Measurements from ENCODE around the gene MCTP1. TPM values are rescaled to one million over a fixed set of nuclear protein-coding genes. Genes with fewer than 3 reads are reported as not detected.
A peak's percentile ranks its signal among the peaks of the same experiment; 100 is the strongest.
"Not testable (repeated sequence)": the region's sequence is repeated elsewhere in the genome, so short reads cannot be mapped to it uniquely, and the experiment has no call there.

MCTP1 gene
- total RNA-seq, 1 experiment from 2014 or later: 13.3 TPM

DNA sequence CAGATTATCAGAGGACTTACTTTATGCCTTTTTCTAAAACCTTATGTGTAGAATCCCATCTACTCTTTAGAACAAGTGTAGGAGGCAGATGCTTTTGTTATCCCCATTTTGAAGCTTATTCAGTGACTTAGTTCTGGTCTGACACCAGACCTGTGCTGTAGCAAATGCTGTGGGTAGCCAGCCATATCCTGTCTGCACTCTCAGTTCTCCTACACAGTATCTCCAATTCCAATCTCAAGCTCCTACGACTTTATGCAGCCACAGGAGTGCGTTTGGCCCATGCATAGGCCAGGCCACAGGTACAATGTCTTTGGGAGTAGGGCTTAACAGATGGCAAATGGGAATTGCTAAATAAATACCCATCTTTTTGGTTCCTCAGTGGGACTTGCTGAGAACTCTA is 292.6 kb downstream of the MCTP1 start:
- Histone ChIP-seq H3K9me3 (replicated peaks) (no peaks in the 10 kb centered on the region), H3K4me1 (replicated peaks) (no peaks in the 10 kb centered on the region), H3K27me3 (replicated peaks) (no peaks in the 10 kb centered on the region), H3K36me3 (no peaks in the 10 kb centered on the region), H3K27ac (no peak overlapping the region), H3K4me3 (no peak overlapping the region)
- no peak for DNase-seq (ENCODE audit: low read depth in 1 of 2, low spot score in 2 of 2)

DNA sequence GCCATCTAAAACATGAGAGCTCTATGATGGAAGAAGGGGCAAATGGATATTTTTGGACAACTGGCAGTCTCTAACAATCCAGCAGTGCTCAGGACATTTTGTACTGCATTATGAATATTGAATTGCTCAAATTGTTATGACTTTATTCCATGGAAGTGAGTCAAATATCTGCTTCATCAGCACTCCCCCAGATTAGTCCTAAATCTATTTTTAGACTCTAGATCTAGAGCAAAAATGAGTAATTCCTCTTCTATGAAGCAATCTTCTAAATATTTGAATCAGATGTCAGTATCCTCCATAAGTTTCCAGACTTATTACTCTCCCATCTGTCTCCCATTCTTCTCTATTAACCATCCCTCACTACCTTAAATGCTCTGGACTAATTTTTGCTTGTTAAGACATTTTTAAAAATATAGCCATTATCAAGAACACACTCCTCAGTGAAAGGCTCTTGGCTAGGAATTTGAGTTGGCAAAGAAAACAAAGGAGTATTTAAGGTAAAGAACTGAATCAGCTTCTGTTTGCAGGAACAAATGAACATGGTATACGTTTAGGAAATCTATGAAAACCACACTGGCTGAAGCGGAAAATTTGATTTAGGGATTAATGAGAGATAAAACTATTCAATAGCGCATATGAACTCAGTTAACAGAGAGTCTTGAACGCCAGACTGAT is 300.9 kb downstream of the MCTP1 start:
- Histone ChIP-seq H3K4me3 (no peak overlapping the region), H3K9me3 (replicated peaks) (no peaks in the 10 kb centered on the region), H3K27ac (no peak overlapping the region), H3K4me1 (replicated peaks) (peaks cover 8% of the 10 kb centered on the region; the same call in 1 of the 2 replicates), H3K36me3 (no peaks in the 10 kb centered on the region), H3K27me3 (replicated peaks) (no peaks in the 10 kb centered on the region)
- no peak for DNase-seq (ENCODE audit: low read depth in 1 of 2, low spot score in 2 of 2)

DNA sequence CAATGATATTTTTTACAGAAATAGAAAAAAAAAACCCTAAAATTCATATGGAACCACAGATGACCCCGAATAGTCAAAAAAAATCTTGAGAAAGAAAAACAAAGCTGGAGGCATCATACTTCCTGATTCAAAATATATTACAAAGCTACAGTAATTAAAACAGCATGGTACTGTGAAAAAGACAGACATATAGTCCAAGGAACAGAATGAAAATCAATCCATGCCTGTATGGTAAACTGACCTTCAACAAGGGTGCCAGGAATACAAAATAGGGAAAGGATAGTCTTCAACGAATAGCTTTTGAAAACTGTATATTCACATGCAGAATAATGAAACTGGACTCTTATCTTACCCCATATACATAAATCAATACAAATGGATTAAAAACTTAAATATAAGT is 307.5 kb downstream of the MCTP1 start:
- H3K27ac ChIP-seq: no peak overlapping the region
- no peaks in the 10 kb centered on the region for H3K36me3 ChIP-seq
- no peak overlapping the region for H3K4me3 ChIP-seq
- H3K27me3 ChIP-seq (replicated peaks): no peaks in the 10 kb centered on the region
- no peaks in the 10 kb centered on the region for H3K4me1 ChIP-seq (replicated peaks)
- DNase-seq (ENCODE audit: low read depth in 1 of 2, low spot score in 2 of 2): no peak
- H3K9me3 ChIP-seq (replicated peaks): peaks cover 5% of the 10 kb centered on the region; the same call in 1 of the 2 replicates

DNA sequence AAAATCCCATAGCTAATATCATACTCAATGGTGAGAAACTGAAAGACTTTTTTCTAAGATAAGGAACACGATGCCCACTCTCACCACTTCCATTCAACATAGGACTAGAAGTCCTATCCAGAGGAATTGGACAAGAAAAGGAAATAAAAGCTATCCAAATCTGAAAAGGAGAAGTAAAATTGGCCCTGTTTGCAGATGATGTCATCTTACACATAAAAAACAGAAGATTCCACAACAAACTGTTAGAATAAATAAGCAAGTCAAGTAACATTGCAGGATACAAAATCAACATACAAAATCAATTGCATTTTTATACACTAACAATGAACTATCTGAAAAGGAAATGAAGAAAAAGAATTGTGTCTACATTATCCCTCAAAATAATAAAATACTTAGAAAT is 308.0 kb downstream of the MCTP1 start:
- Histone ChIP-seq H3K9me3 (replicated peaks) (peaks cover 5% of the 10 kb centered on the region; the same call in 1 of the 2 replicates), H3K27ac (no peak overlapping the region), H3K4me3 (no peak overlapping the region), H3K36me3 (no peaks in the 10 kb centered on the region), H3K4me1 (replicated peaks) (no peaks in the 10 kb centered on the region), H3K27me3 (replicated peaks) (no peaks in the 10 kb centered on the region)
- no peak for DNase-seq (ENCODE audit: low read depth in 1 of 2, low spot score in 2 of 2)

DNA sequence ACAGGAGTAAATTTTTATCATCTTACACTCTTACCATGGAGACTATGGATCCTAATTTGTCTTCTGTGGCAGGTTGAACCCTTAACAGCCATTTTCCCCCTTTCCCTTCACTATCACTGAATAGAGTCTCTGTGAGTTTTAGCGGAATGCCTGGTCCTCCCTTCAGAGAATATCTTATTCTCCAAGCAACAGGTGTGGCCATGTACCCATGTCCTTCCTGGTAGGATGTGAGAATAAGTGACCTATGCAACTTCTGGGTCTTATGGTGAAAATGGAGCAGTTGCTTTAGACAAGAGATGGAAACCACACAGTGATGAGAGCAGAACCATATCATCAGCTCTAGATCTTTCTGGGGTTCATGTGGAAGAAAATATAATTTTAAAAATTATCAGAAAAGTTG is 312.6 kb downstream of the MCTP1 start:
- H3K4me3 ChIP-seq: no peak overlapping the region
- no peaks in the 10 kb centered on the region; the same call in 1 of the 2 replicates for H3K4me1 ChIP-seq (replicated peaks)
- DNase-seq (ENCODE audit: low read depth in 1 of 2, low spot score in 2 of 2): no peak
- H3K27ac ChIP-seq: no peak overlapping the region
- no peaks in the 10 kb centered on the region for H3K36me3 ChIP-seq
- H3K27me3 ChIP-seq (replicated peaks): no peaks in the 10 kb centered on the region
- no peaks in the 10 kb centered on the region; the same call in 1 of the 2 replicates for H3K9me3 ChIP-seq (replicated peaks)

DNA sequence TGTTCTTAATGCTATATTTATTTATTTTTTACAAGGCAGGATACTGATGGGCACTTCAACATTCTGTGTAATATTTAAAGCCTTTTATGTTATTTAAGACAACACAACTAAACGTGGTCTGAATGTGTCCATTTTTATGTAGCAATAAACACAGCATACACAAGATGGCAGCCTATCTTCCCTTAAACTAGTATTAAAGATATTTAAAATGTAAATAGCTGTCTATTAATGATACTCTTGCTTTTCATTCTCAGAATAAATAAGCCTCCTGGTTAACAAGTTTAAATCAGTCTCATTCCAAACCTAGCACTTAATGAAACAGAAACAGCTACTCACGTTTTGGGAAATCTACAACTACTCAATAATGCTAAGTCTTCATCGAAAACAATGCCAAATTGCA is 315.7 kb downstream of the MCTP1 start:
- peak in 1 of 2 experiments; percentile 46 for DNase-seq (ENCODE audit: low read depth in 1 of 2, low spot score in 2 of 2)
- Histone ChIP-seq H3K27ac (no peak overlapping the region), H3K36me3 (no peaks in the 10 kb centered on the region), H3K4me1 (replicated peaks) (no peaks in the 10 kb centered on the region; the same call in 1 of the 2 replicates), H3K27me3 (replicated peaks) (no peaks in the 10 kb centered on the region), H3K9me3 (replicated peaks) (no peaks in the 10 kb centered on the region), H3K4me3 (no peak overlapping the region)

DNA sequence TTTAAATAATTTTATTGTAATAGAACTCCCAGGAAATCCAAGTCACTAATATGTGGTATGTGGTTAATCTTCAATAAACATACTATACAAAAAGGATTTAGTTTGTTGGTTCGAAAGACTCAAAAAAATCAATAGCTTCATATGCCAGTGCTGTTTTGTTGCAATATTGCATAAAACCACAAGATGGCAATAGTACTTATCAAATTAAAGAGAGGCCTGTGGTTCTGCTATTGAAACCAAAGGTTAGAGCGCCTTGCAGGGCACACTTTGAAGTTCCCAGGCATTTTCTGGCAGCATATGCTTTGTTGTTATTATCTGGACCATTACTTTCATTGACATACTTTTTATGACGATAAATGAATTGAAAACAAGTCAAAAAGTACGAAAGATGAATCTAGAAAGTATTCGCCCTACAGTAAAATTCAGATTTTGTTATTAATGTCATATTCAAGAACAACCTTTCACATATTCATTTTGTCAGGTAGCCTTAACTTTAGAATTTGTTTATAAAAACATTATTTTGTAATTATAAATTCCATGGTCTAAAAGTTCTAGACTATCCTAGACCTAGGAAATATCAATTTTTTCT is 316.3 kb downstream of the MCTP1 start:
- Histone ChIP-seq H3K4me1 (replicated peaks) (no peaks in the 10 kb centered on the region; the same call in 1 of the 2 replicates), H3K4me3 (no peak overlapping the region), H3K27ac (no peak overlapping the region), H3K27me3 (replicated peaks) (no peaks in the 10 kb centered on the region), H3K36me3 (no peaks in the 10 kb centered on the region), H3K9me3 (replicated peaks) (no peaks in the 10 kb centered on the region)
- DNase-seq (ENCODE audit: low read depth in 1 of 2, low spot score in 2 of 2): peak; percentile 40 to 81

DNA sequence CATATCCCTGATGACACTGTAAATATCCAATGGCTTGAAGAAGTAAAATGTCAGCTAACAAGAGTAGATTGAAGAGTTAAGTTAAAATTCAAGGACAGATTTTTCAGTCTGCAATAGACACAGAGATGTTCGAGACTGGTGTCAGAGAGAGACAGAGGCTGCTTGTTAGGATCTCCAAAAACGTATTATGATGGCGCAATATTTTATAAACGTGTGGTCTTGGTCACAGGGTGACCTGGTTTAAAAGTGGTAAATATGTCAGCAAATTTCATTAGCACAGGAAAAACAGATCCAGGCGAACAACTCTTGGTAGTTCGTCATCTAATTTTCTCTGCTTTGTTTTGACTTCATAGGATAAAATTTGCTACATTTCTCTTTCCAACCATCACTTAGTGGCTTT is 317.4 kb downstream of the MCTP1 start:
- H3K9me3 ChIP-seq (replicated peaks): no peaks in the 10 kb centered on the region
- H3K4me3 ChIP-seq: no peak overlapping the region
- no peak overlapping the region for H3K27ac ChIP-seq
- H3K27me3 ChIP-seq (replicated peaks): no peaks in the 10 kb centered on the region
- H3K36me3 ChIP-seq: no peaks in the 10 kb centered on the region
- no peak for DNase-seq (ENCODE audit: low read depth in 1 of 2, low spot score in 2 of 2)
- no peaks in the 10 kb centered on the region; the same call in 1 of the 2 replicates for H3K4me1 ChIP-seq (replicated peaks)

DNA sequence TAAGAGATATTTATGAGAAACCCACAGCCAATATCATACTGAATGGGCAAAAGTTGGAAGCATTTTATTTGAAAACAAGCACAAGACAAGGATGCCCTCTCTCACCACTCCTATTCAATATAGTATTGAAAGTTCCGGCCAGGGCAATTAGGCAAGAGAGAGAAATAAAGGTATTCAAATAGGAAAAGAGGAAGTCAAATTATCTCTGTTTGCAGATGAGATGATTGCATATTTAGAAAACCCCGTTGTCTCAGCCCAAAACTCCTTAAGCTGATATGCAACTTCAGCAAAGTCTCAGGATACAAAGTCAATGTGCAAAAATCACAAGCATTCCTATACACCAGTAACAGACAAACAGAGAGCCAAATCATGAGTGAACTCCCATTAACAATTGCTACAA is 325.6 kb downstream of the MCTP1 start:
- H3K36me3 ChIP-seq; H3K27ac ChIP-seq; H3K4me3 ChIP-seq; H3K4me1 ChIP-seq (replicated peaks); H3K27me3 ChIP-seq (replicated peaks); DNase-seq (ENCODE audit: low read depth in 1 of 2, low spot score in 2 of 2); H3K9me3 ChIP-seq (replicated peaks): not testable (repeated sequence)

DNA sequence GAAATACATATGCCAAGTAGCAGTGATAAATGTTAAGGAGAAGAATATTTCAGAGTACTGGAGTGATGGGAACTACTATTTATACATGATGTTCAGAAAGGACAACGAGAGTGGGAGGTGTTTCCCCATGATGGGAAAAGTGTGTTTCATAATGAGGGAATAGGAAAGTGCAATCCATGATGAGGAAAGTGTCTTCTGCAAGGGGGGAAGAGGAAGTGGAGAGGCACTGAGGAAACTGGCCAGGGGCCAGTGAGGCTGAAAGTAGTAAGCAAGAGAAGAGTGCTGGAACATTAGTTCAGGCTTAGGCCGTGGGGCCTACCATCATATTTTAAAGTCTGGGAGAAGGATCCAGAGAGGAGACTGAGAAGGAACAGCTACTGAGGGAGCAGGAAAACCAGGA is 339.2 kb downstream of the MCTP1 start:
- no peaks in the 10 kb centered on the region for H3K36me3 ChIP-seq
- no peaks in the 10 kb centered on the region for H3K27me3 ChIP-seq (replicated peaks)
- H3K9me3 ChIP-seq (replicated peaks): no peaks in the 10 kb centered on the region
- H3K4me3 ChIP-seq: no peak overlapping the region
- no peak overlapping the region for H3K27ac ChIP-seq
- DNase-seq (ENCODE audit: low read depth in 1 of 2, low spot score in 2 of 2): no peak
- H3K4me1 ChIP-seq (replicated peaks): no peaks in the 10 kb centered on the region

DNA sequence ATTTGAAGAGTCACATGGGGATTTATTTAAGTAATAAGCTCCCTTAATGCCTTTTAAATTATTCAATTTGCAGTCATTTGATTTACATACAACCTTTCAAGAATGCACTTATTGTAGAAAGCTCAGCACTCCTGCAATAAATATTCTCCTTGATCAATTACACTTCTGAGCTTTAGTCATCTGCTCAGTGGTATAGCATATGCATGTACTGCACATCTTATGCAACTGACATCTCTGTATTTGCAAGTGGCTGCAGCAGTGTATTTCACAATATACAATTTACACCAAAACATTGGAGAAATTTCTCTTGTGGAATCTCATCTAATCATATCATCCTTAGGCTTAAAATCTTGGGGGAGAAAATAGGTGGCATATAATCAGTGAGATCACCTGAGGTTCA is 340.7 kb downstream of the MCTP1 start:
- Histone ChIP-seq H3K27me3 (replicated peaks) (no peaks in the 10 kb centered on the region), H3K27ac (no peak overlapping the region), H3K4me3 (no peak overlapping the region), H3K9me3 (replicated peaks) (no peaks in the 10 kb centered on the region), H3K4me1 (replicated peaks) (no peaks in the 10 kb centered on the region), H3K36me3 (no peaks in the 10 kb centered on the region)
- no peak for DNase-seq (ENCODE audit: low read depth in 1 of 2, low spot score in 2 of 2)

DNA sequence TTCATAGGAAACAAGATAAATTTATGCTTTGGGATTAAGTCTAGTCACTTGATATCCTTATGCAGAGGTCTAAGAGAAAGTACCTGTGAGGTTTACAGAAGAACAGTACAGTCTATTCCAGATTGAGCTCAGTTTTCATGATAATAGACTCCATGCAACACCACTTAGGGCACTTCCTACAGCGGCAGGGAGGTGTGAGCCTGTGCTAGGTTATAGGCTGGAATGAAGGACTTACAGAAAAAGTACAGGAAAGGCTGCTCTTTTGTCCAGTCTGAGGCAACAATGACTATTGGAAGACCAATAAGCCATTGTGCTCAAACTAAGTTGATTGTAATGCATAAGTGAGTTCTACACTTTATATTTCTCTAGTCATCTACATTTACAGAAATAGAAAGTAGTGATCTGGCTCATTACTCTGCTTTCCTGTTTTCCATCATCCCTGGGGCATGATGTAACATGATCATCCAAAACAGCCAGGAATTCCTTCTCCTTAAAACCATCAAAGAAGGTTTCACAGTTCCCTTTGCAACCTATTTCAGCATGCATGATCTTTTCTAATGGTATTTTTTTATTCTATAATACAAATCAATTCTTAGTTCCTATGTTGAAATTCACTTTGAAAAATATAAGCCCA is 343.7 kb downstream of the MCTP1 start:
- H3K27ac ChIP-seq: no peak overlapping the region
- no peaks in the 10 kb centered on the region for H3K9me3 ChIP-seq (replicated peaks)
- H3K27me3 ChIP-seq (replicated peaks): no peaks in the 10 kb centered on the region
- H3K36me3 ChIP-seq: no peaks in the 10 kb centered on the region
- H3K4me3 ChIP-seq: no peak overlapping the region
- no peak for DNase-seq (ENCODE audit: low read depth in 1 of 2, low spot score in 2 of 2)
- H3K4me1 ChIP-seq (replicated peaks): no peaks in the 10 kb centered on the region

DNA sequence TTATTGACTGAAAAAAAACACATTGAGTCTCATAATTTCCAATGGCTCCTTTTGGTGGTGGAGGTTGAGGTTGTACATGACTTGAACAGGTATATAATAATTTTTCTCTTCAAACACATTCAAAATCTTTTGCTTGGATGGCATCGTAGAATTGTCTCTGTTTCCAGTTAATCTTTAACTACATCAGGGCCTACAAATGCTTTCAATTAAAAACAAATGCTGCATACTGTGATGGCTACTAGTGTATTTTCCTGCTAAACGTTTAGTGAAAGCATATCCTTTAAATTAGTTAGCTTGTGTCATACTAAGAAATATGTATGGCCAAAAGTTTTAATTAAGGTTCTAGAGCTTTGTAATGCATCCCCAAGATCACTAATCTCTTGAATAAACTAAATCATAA is 352.6 kb downstream of the MCTP1 start:
- no peaks in the 10 kb centered on the region for H3K27me3 ChIP-seq (replicated peaks)
- no peak overlapping the region for H3K27ac ChIP-seq
- 0 out of 2 replicates have a peak, but pooled peaks cover 4% of the 10 kb centered on the region for H3K4me1 ChIP-seq (replicated peaks)
- no peaks in the 10 kb centered on the region for H3K9me3 ChIP-seq (replicated peaks)
- H3K36me3 ChIP-seq: no peaks in the 10 kb centered on the region
- DNase-seq (ENCODE audit: low read depth in 1 of 2, low spot score in 2 of 2): no peak
- H3K4me3 ChIP-seq: no peak overlapping the region

DNA sequence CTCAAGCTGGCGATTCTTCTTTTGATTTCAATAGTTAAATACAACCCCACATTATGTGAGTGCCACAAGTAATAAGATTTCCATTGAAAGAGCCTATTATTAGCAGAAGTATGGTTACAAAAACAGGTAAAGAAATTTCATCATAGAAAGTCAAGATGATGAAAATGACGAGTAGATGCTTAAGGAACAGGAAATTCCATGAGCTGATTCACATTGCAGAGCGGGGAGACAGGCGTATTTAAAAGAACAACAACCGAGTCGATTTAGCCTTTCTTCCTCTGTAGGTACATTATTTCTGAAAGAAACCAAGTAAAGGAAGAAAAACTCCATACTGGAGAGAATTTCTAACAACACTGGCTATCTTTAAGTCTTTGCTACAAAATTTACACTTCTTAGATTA is 356.0 kb downstream of the MCTP1 start:
- Histone ChIP-seq H3K27ac (no peak overlapping the region), H3K27me3 (replicated peaks) (no peaks in the 10 kb centered on the region)
- DNase-seq (ENCODE audit: low read depth in 1 of 2, low spot score in 2 of 2): no peak

More for the DNA sequence above, 356.0 kb downstream of the MCTP1 start:
- H3K36me3 ChIP-seq: no peaks in the 10 kb centered on the region
- H3K9me3 ChIP-seq (replicated peaks): no peaks in the 10 kb centered on the region
- 0 out of 2 replicates have a peak, but pooled peaks cover 4% of the 10 kb centered on the region for H3K4me1 ChIP-seq (replicated peaks)
- H3K4me3 ChIP-seq: no peak overlapping the region
